K562 (cell line): Measurements from ENCODE around the gene LCTL. TPM values are rescaled to one million over a fixed set of nuclear protein-coding genes. Genes with fewer than 3 reads are reported as not detected.

Source experiments
- ATAC-seq: fragments of 200-7000 bp; cut with Tn5 transposase; 3 replicates; pipeline ENCODE4 v1.9.1; 2020; ENCODE audit warnings: moderate library complexity
- BruUV-seq: library from RNA; stranded (reverse); fragments of 400-500 nt; replicated peaks from 2 replicates; lab custom pipeline; 2021; lab: Mats Ljungman, UMichigan
- CTCF ChIA-PET: fragments of 300-600 bp; formaldehyde crosslinking; extraction: SDS; loops from one replicate; lab custom pipeline; 2021; ENCODE audit warnings: low intra/inter-chr PET ratio; lab: Yijun Ruan, JAX
- POLR2A ChIA-PET: fragments of 300-600, 350-650 bp; sonication (Branson Sonifier 250); formaldehyde crosslinking; extraction: SDS; loops from one replicate; lab custom pipeline; 2021; ENCODE audit warnings: antibody characterized with exemption, inconsistent platforms; lab: Yijun Ruan, JAX
- DNase-seq, 4 experiments: peaks; one replicate each; pipeline versions ENCODE4 v3.0.0 to v3.0.0-alpha.2; 2011 to 2018; ENCODE audit warnings: low spot score in 3 of 4, mixed read lengths in 3 of 4; ENCODE audit errors: extremely low read depth in 1 of 4
- FAIRE-seq: peaks from 2 replicates; lab custom pipeline; 2011; peaks lifted over from hg19 to GRCh38; lab: Jason Lieb, UNC
- H2AFZ ChIP-seq: 2 replicates; pipeline ENCODE4 v1.6.0; 2011; ENCODE audit warnings: low read depth, low read length, control low read depth, inconsistent platforms
- H3K27ac ChIP-seq: fragments of 200-600 bp; 3 replicates; pipeline ENCODE4 v1.8.0; 2011; ENCODE audit warnings: low read depth, mild to moderate bottlenecking, control low read depth, inconsistent platforms, low read length, moderate library complexity, mixed read lengths; ENCODE audit errors: extremely low read depth
- H3K27me3 ChIP-seq, 2 experiments: fragments of 300-600 bp in 1 of 2; 2 replicates in 1 of 2; 3 replicates in 1 of 2; pipeline versions ENCODE4 v1.6.0 to v1.8.0; 2011; ENCODE audit warnings: inconsistent platforms in 2 of 2, low read length in 2 of 2, mild to moderate bottlenecking in 1 of 2, mixed read lengths in 1 of 2, moderate library complexity in 1 of 2; ENCODE audit not compliant: control insufficient read depth in 2 of 2, insufficient read depth in 2 of 2
- H3K36me3 ChIP-seq: fragments of 300-600 bp; 3 replicates; pipeline ENCODE4 v1.8.0; 2011; ENCODE audit warnings: mild to moderate bottlenecking, low read length, inconsistent platforms; ENCODE audit not compliant: control insufficient read depth, insufficient read depth
- H3K4me1 ChIP-seq, 2 experiments: fragments of 200-600 bp in 1 of 2; replicated peaks in 1 of 2; 2 replicates in 1 of 2; 3 replicates in 1 of 2; pipeline versions ENCODE4 v1.5.1 to v1.8.0; 2011; ENCODE audit warnings: inconsistent platforms in 2 of 2, low read length in 2 of 2, mild to moderate bottlenecking in 1 of 2, mixed read lengths in 1 of 2, moderate library complexity in 1 of 2; ENCODE audit not compliant: control insufficient read depth in 2 of 2, insufficient read depth in 2 of 2
- H3K4me2 ChIP-seq: 2 replicates; pipeline ENCODE4 v1.6.1; 2011; ENCODE audit warnings: low read length, control low read depth, inconsistent platforms, mixed read lengths; ENCODE audit not compliant: insufficient read depth
- H3K4me3 ChIP-seq: fragments of 200-600 bp; sonication (generic), shearing (Covaris generic); 2 replicates; pipeline ENCODE4 v1.5.1; 2016; ENCODE audit warnings: control low read depth, inconsistent platforms
- H3K79me2 ChIP-seq: fragments of 200-600 bp; 3 replicates; pipeline ENCODE4 v1.8.0; 2011; ENCODE audit warnings: low read length, inconsistent platforms; ENCODE audit not compliant: control insufficient read depth, insufficient read depth
- H3K9ac ChIP-seq, 2 experiments: 2 replicates each; pipeline versions ENCODE4 v1.6.0 to v1.6.1; 2011; ENCODE audit warnings: low read depth in 2 of 2, low read length in 2 of 2, control low read depth in 1 of 2, inconsistent platforms in 1 of 2, mild to moderate bottlenecking in 1 of 2, mixed read lengths in 1 of 2; ENCODE audit not compliant: insufficient read depth in 1 of 2
- H3K9me1 ChIP-seq: one replicate; pipeline ENCODE4 v1.6.0; 2011; ENCODE audit warnings: inconsistent platforms, mild to moderate bottlenecking, low read length, moderate library complexity; ENCODE audit not compliant: control insufficient read depth, insufficient read depth
- H3K9me3 ChIP-seq: replicated peaks from 2 replicates; pipeline ENCODE4 v1.5.1; 2011; ENCODE audit warnings: low read depth, low read length, inconsistent platforms; ENCODE audit not compliant: control insufficient read depth, insufficient read depth
- H4K20me1 ChIP-seq: replicated peaks from 2 replicates; pipeline ENCODE4 v1.6.1; 2011; ENCODE audit warnings: low read length, inconsistent platforms, mixed read lengths; ENCODE audit not compliant: control insufficient read depth, insufficient read depth
- BRCA1 ChIP-seq, 2 experiments: fragments of 450-650 bp in 1 of 2; sonication (generic) in 1 of 2; formaldehyde crosslinking in 1 of 2; IDR thresholded peaks; 2 replicates each; pipeline versions ENCODE4 v1.5.0 to v1.6.1; 2017 to 2020; ENCODE audit warnings: mild to moderate bottlenecking in 1 of 2, missing genetic modification reagents in 1 of 2
- CBFA2T3 ChIP-seq: fragments of 450-650 bp; IDR thresholded peaks from 2 replicates; pipeline ENCODE4 v1.6.1; 2017
- KLF10 ChIP-seq: fragments of 250-450 bp; sonication (Bioruptor Pico); IDR thresholded peaks from 2 replicates; pipeline ENCODE4 v1.6.1; 2021; ENCODE audit warnings: matching md5 sums
- MTA1 ChIP-seq: fragments of 450-650 bp; IDR thresholded peaks from 2 replicates; pipeline ENCODE4 v1.6.1; 2017; ENCODE audit warnings: borderline replicate concordance
- POLR2B ChIP-seq: fragments of 450-650 bp; IDR thresholded peaks from 2 replicates; pipeline ENCODE4 v1.6.1; 2018; ENCODE audit warnings: low read depth; ENCODE audit not compliant: partially characterized antibody
- PYGO2 ChIP-seq: fragments of 450-650 bp; IDR thresholded peaks from 2 replicates; pipeline ENCODE4 v1.6.1; 2016; ENCODE audit warnings: mild to moderate bottlenecking, missing genetic modification characterization, moderate library complexity, missing compliant biosample characterization
- RFX5 ChIP-seq: IDR thresholded peaks from 2 replicates; pipeline ENCODE4 v1.6.1; 2011; ENCODE audit warnings: low read depth, mild to moderate bottlenecking, improper control_type of control experiment, low read length
- SP1 ChIP-seq: sonication (generic); formaldehyde crosslinking; IDR thresholded peaks from 2 replicates; pipeline ENCODE4 v1.8.1; 2022; ENCODE audit warnings: mild to moderate bottlenecking, missing genetic modification reagents
- XRCC5 ChIP-seq: fragments of 200-400 bp; formaldehyde crosslinking; IDR thresholded peaks from 2 replicates; pipeline ENCODE4 v1.6.1; 2017; ENCODE audit warnings: low read depth, mild to moderate bottlenecking, low read length
- YBX1 ChIP-seq: fragments of 450-650 bp; IDR thresholded peaks from 2 replicates; pipeline ENCODE4 v1.7.1; 2016; ENCODE audit warnings: mild to moderate bottlenecking
- ZNF224 ChIP-seq: sonication (generic); formaldehyde crosslinking; IDR thresholded peaks from 2 replicates; pipeline ENCODE4 v1.8.0; 2022; ENCODE audit warnings: mild to moderate bottlenecking, missing genetic modification reagents
- ZNF431 ChIP-seq: sonication (generic); formaldehyde crosslinking; IDR thresholded peaks from 2 replicates; pipeline ENCODE4 v1.8.0; 2022; ENCODE audit warnings: mild to moderate bottlenecking, missing genetic modification reagents
- ZNF668 ChIP-seq: fragments of 250-450 bp; sonication (Bioruptor Pico); IDR thresholded peaks from 2 replicates; pipeline ENCODE4 v1.8.0; 2022; ENCODE audit warnings: mild to moderate bottlenecking, inconsistent platforms
- WGBS: fragments of 100-300 bp; shearing (Covaris generic); methylation state at CpG from one replicate; pipeline ENCODE4 v1.1.6; 2016; ENCODE audit warnings: low coverage, mixed read lengths; ENCODE audit not compliant: insufficient coverage; ENCODE audit errors: missing lambda C conversion rate; 5-methylcytosine and 5-hydroxymethylcytosine counted together
- in situ Hi-C: fragments of 300-500 bp; cut with MboI; formaldehyde crosslinking; loops from 4 replicates; pipeline ENCODE4 v1.15.0; 2018; ENCODE audit warnings: inconsistent platforms, mixed read lengths
- intact Hi-C: fragments of 100-400 bp; cut with micrococcal nuclease; formaldehyde crosslinking; loops from 2 replicates; pipeline ENCODE4 v1.14.2; 2022
- polyA plus RNA-seq, 8 experiments: library from polyadenylated mRNA; depleted of rRNA in 4 of 8; stranded (reverse) in 5 of 8; unstranded in 3 of 8; fragments of >200 nt; fragmentation: Nextera tagmentation in 2 of 8; fragmentation: Illumina TruSeq in 1 of 8; extraction: Ambion mirVana in 2 of 8; extraction: Trizol in 1 of 8; gene quantifications; 2 replicates each; pipeline versions ENCODE4 v1.2.1 to v1.2.3, GENCODE V29; 2011 to 2014; ENCODE audit warnings: inconsistent platforms in 1 of 8, missing spikeins in 1 of 8
- total RNA-seq, 7 experiments: library from RNA; depleted of rRNA in 6 of 7; stranded (reverse); fragments of >200 nt in 6 of 7; fragmentation: Illumina TruSeq in 2 of 7; extraction: Trizol in 2 of 7; gene quantifications; 2 replicates each; pipeline versions ENCODE4 v1.2.1 to v1.2.3, GENCODE V29; 2011 to 2021; ENCODE audit warnings: low replicate concordance in 1 of 7

Gene LCTL
- total and polyA plus RNA-seq, 9 of the 15 experiments (the other 6 are each of a cell fraction or from before 2014, with no cell fraction given): 0.08 to 0.31 (median 0.17) TPM; not detected in 6

DNA sequence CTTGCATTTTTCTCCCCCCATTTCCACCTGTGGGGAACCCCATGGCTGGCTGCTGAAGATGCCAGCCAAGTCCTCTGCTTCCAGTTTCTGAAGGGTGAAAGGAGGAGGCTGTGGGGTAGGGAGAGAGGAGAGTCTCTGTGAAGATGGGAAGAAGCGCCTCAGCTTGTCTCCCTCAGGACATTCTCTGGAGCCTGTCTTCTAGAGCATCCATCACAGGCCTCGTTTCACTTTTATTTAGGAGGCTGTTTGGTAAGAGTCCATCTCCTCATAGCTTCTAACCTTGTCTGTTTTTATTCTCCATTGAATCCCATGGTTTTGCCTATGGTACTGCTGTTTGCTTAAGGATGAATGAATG is 8.8 kb upstream of the LCTL start:
- DNase-seq (no peak), ATAC-seq (no peak), FAIRE-seq (no peak)
- CTCF ChIA-PET: no interaction called here
- H3K9ac ChIP-seq: no peak overlapping the region
- no peaks in the 10 kb centered on the region for H3K36me3 ChIP-seq
- POLR2A ChIA-PET: interaction anchor here (0.6 to 2.0 kb wide), 5 partner anchors 13 to 55 kb away, joined by 3 to 7 read pairs (median 4); no protein-coding TSS in a partner anchor
- intact Hi-C loops: no loop called here
- H3K27ac ChIP-seq: no peak overlapping the region
- no TSS peak for BruUV-seq
- 46% methylated on average over 2 of the region's 2 CpGs for WGBS
- no peaks in the 10 kb centered on the region for H3K79me2 ChIP-seq
- H3K9me1 ChIP-seq: no peaks in the 10 kb centered on the region
- no peak overlapping the region for H3K4me2 ChIP-seq
- no peak overlapping the region for H3K4me3 ChIP-seq
- no peaks in the 10 kb centered on the region; a peak in 2 of 5 replicates for H3K4me1 ChIP-seq
- no peak overlapping the region for H2AFZ ChIP-seq
- no peaks in the 10 kb centered on the region; a peak in 1 of 5 replicates for H3K27me3 ChIP-seq
- H4K20me1 ChIP-seq: no peaks in the 10 kb centered on the region
- no peak for TF ChIP-seq CBFA2T3
- TF ChIP-seq ZNF224 (CRISPR knock-in tag): no peak
- TF ChIP-seq PYGO2 (tag): no peak
- TF ChIP-seq MTA1: no peak
- TF ChIP-seq YBX1: no peak
- no peak for TF ChIP-seq ZNF668 (CRISPR knock-in tag)
- TF ChIP-seq XRCC5: no peak
- no peak for TF ChIP-seq POLR2B
- no peak for TF ChIP-seq SP1 (CRISPR knock-in tag)
- no peak for TF ChIP-seq BRCA1 (IDR thresholded peaks at IDR 0.05)
- no peak for TF ChIP-seq BRCA1 (CRISPR knock-in tag; IDR thresholded peaks at IDR 0.05)
- no peak for TF ChIP-seq ZNF431
- no peak for TF ChIP-seq KLF10 (CRISPR knock-in tag)
- no peak for TF ChIP-seq RFX5
- no peaks in the 10 kb centered on the region for H3K9me3 ChIP-seq
- in situ Hi-C loops: no loop called here
